NCI-H1417 (cell line): ENCODE data around the gene SCYGR7.
"Not testable (repeated sequence)": the region's sequence is repeated elsewhere in the genome, so short reads cannot be mapped to it uniquely, and the experiment has no call there.

Experiments used
- DNase-seq, 3 experiments: peaks; one replicate each; lab custom pipeline; 2025; lab: John Stamatoyannopoulos, UW

The SCYGR7 gene, protein sequence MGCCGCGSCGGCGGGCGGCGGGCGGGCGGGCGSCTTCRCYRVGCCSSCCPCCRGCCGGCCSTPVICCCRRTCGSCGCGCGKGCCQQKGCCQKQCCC

DNA sequence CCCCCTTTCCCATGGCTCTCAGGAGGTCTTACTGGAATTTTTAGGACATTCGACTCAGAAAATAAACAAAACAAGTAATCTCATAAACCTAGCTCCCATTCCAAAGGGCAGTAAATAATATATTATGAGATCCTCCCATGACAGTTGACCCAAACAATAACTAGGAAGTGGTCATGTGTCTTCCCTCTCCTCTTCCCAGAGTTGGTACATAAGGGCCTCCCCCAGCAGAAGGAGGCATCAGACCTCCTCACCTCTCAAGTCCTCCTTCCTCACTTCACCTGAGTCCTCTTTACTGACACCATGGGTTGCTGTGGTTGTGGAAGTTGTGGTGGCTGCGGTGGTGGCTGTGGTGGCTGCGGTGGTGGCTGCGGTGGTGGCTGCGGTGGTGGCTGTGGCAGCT lies at the start of gene SCYGR7:
SCYGR7 (plus strand) TSS at position 301 of the 400 bp plus-strand sequence; CDS start at position 301, 0 bp downstream.
- DNase-seq, result no peak

DNA sequence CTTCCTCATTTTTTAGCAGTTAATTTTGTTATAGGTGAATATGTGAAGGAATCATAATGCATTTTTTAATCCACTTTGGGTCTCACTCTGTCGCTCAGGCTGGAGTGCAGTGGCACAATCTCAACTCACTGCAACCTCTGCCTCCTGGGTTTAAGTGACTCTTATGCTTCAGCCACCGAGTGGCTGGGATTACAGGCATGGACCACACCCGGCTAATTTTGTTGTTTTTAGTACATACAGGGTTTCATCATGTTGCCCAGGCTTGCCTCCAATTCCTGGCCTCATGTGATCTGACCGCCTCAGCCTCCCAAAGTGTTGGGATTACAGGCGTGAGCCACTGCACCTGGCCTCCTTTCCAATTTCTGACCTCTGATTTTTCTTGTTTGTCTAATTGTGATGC lies 43.9 kb upstream of the SCYGR7 start:
- DNase-seq, result no peak

DNA sequence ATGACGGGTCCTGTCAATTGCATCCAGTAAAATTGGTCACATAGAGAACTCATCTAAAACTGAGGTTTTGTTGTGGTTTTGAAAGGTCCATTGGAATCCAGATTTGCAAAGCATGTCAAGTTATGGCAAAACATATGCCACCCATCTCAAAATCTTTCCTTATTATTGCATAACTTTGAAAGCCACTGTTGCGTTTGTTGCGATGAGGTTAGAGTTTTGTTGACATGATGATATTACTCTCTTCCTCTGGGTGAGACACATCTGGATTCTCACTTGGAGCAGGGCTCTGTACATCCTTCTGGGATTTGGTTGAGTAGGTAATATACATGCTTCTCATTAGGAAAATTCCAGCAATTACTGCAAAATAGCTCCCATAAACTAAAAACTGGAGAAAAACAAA lies 40.9 kb upstream of the SCYGR7 start:
- no peak for DNase-seq

- no peak for DNase-seq
These were observed 31.0 kb upstream of the SCYGR7 start for GRCh38 chr2:227696990-227697679.

GRCh38 chr2:227701556-227701955 lies 26.6 kb upstream of the SCYGR7 start:
- no peak for DNase-seq

DNA sequence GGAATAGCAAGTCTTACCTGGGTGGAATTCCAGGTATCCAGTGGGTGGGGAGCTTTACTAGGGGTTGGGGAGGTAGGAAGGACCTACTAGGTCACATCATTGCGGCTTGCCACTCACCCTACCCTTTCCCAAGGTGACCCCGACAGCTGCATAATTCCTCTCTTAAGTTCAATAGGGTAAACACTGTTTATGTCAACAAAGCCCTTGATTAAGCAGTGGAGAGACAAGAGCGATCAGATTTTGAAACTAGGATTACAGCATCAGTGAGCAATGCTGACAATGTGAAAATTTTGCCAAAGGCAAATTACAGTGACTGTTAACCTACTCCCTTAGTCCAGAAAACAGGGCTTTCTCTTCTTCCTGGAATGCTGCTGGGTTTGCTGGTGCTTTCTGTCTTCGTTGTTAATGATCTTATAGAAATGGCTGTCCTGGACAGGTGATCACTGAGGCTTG lies 24.8 kb upstream of the SCYGR7 start:
- DNase-seq, result peak in 1 of 3 experiments; percentile 25

GRCh38 chr2:227703961-227704360 lies 24.2 kb upstream of the SCYGR7 start:
- no peak for DNase-seq

DNA sequence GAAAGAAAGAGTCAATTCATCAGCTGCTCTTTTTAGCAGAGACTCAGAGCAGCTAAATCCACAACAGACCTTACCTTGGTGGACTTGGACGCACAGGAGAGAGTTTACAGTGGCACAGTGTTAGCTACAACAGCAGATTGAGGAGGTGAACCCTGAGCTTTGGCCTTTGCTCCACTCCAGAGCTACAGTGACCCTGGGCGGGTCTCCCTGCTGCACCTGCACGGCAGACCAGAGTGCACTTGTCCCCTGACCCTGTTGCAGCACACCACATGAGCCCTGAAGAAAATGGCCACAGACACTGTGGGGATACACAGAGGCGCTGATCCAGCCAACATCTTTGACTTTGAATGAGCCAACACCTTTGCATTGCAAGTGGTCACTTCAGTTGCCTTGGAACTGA lies 21.3 kb upstream of the SCYGR7 start:
- no peak for DNase-seq

GRCh38 chr2:227707390-227707789 lies 20.7 kb upstream of the SCYGR7 start:
- no peak for DNase-seq

DNA sequence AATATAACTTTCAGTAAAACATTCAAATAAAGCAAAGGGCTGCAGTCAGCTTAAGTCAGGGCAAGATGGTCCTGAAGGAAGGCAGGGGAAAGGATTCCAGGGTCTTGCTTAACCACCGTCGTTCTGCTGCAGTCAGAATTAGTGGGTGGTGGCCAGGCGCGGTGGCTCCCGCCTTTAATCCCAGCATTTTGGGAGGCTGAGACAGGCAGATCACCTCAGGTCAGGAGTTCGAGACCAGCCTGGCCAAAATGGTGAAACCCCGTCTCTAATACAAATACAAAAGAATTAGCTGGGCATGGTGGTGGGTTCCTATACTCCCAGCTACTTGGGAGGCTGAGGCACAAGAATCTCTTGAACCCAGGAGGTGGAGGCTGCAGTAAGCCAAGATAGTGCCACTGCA lies 17.1 kb upstream of the SCYGR7 start:
- DNase-seq, result no peak

DNA sequence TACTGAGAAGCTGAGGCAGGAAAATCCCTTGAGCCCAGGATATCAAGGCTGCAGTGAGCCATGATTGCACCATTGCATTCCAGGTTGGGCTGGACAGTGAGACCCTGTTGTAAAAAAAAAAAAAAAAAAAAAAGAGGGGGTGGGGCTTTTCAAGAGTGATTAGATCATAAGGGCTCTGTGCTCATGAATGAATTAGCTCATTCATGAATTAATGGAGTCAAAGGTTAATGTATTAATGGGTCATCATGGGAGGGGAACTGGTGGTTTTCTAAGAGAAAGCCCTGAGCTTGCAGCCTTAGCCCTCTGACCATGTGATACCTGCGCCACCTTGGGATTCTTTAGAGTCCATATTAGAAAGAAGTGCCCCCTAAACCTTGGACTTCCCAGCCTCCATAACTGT lies 14.8 kb upstream of the SCYGR7 start:
- DNase-seq, result no peak

GRCh38 chr2:227716501-227716900 lies 11.6 kb upstream of the SCYGR7 start:
- no peak for DNase-seq

GRCh38 chr2:227717687-227718567 lies 10.2 kb upstream of the SCYGR7 start, which contains the start of gene SLC19A3:
Gene SLC19A3 (minus strand): TSS chr2:227718028. CDS start chr2:227702318, 15,710 bp downstream.
- DNase-seq, result peak; percentile 8 to 67 (median 56)

DNA sequence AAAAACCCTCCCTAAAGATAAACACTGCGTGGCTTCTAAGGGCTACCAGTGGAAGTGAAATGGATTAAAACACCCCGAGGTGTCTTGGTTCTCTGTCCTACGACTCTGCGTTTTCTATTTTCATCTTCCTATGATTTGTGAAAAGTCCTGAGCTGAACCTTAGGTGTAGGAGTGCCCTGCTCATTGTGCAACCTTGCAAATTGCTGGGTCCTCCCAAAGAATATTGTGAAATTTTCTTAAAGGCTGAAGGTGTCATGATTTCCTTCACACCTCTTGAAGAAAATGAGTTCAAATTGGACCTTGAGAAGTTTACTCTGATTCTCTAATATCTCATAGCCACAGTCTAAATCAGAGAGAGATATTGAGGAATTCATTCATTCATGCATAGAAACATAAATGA lies 8.5 kb upstream of the SCYGR7 start:
- no peak for DNase-seq

DNA sequence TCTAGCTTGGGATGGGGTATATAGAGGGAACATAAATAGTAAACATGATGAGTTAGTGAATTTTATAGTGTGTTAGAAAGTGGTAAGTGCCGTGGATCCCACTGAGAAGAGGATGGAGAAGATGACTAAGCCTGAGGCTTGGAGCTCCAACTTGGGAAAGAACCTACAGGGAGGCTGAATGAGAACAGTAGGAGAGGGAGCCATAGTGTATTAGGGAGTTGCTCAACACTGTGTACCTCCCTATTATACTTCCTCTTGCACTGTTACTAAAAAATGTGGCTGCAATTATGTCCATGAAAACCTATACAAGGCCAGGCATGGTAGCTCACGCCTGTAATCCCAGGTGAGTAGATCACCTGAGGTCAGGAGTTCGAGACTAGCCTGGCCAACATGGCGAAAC lies 7.5 kb upstream of the SCYGR7 start:
- no peak for DNase-seq

GRCh38 chr2:227722821-227723220 lies 5.3 kb upstream of the SCYGR7 start:
- not testable (repeated sequence) for DNase-seq

DNA sequence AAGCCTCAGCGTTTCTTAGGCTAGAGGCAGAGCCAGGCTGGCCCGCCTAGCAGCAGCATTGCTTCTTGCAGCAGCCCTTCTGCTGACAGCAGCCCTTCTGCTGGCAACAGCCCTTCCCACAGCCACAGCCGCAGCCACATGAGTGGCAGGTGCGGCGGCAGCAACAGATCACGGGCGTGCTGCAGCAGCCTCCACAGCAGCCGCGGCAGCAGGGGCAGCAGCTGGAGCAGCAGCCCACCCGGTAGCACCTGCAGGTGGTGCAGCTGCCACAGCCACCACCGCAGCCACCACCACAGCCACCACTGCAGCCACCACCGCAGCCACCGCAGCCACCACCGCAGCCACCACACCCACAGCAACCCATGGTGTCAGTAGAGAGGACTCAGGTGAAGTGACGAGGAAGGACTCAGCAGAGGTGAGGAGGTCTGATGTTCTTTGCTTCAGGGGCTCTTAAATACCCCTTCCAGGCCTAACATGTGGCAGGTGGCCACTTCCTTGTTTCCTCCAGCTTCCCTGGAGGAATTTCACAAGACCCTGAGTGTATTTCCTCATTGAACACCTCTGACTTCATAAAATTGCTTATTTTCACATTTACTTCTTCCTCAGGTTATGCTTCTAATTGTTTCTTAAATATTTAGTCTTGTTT lies 3.6 kb upstream of the SCYGR7 start, which contains the start of gene SCYGR6:
SCYGR6 (minus strand) TSS at position 364 of the 646 bp plus-strand sequence; CDS start at position 364, 0 bp downstream.
- peak in 1 of 3 experiments; percentile 2 for DNase-seq

GRCh38 chr2:227739351-227739750 lies 11.2 kb downstream of the SCYGR7 start:
- no peak for DNase-seq

GRCh38 chr2:227740705-227741104 lies 12.6 kb downstream of the SCYGR7 start:
- not testable (repeated sequence) for DNase-seq

GRCh38 chr2:227745594-227745993 lies 17.5 kb downstream of the SCYGR7 start, which contains the start of gene SCYGR8:
Gene SCYGR8 (plus strand): TSS chr2:227745894. CDS start chr2:227745894, 0 bp downstream.
- DNase-seq, result no peak

- DNase-seq, result no peak
These were observed 19.9 kb downstream of the SCYGR7 start for GRCh38 chr2:227748079-227748478.

DNA sequence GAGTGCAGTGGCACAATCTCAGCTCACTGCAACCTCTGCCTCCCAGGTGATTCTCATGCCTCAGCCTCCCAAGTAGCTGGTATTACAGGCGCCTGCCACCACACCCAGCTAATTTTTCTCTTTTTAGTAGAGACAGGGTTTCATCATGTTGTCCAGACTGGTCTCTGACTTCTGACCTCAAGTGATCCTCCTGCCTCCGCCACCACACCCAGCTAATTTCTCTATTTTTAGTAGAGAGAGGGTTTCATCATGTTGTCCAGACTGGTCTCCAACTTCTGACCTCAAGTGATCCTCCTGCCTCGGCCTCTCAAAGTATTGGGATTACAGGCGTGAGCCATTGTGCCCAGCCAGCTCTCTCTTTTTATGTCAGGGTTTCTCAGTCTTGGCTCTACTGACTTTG lies 28.1 kb downstream of the SCYGR7 start:
- DNase-seq, result not testable (repeated sequence)
